GM12878 (cell line): ENCODE data around the gene SPINK14. TPM values are rescaled to one million over a fixed set of nuclear protein-coding genes. Genes with fewer than 3 reads are reported as not detected.

ENCODE experiments used
- ATAC-seq: fragments of 200-7000 bp; cut with Tn5 transposase; 3 replicates; pipeline ENCODE4 v1.9.1; 2020; ENCODE audit warnings: mild to moderate bottlenecking, moderate library complexity
- BruUV-seq: library from RNA; stranded (reverse); fragments of 400-500 nt; replicated peaks from 2 replicates; lab custom pipeline; 2021; lab: Mats Ljungman, UMichigan
- CTCF ChIA-PET: fragments of 300-600 bp; sonication (Branson Sonifier 250); formaldehyde crosslinking; extraction: SDS; loops from one replicate; lab custom pipeline; 2021; ENCODE audit warnings: inconsistent platforms; lab: Yijun Ruan, JAX
- POLR2A ChIA-PET: fragments of 350-600 bp; formaldehyde crosslinking; extraction: SDS; loops from one replicate; lab custom pipeline; 2021; ENCODE audit warnings: inconsistent platforms; lab: Charles Lee
- RAD21 ChIA-PET: fragments of 300-600 bp; sonication (Branson Sonifier 250); formaldehyde crosslinking; loops from one replicate; lab custom pipeline; 2023; ENCODE audit warnings: antibody characterized with exemption; ENCODE audit not compliant: unreplicated experiment; lab: Charles Lee
- SMC1A ChIA-PET: fragments of 300-600 bp; sonication (Branson Sonifier 250); formaldehyde crosslinking; loops from one replicate; lab custom pipeline; 2023; ENCODE audit not compliant: unreplicated experiment, uncharacterized antibody; lab: Charles Lee
- DNase-seq: peaks from one replicate; pipeline ENCODE4 v3.0.0-alpha.2; 2011; ENCODE audit warnings: low read depth, low spot score
- FAIRE-seq: peaks from 3 replicates; lab custom pipeline; 2011; peaks lifted over from hg19 to GRCh38; lab: Jason Lieb, UNC
- H2AFZ ChIP-seq: 2 replicates; pipeline ENCODE4 v1.6.0; 2011; ENCODE audit warnings: low read depth, low read length, control low read depth; ENCODE audit not compliant: control insufficient read depth
- H3K27ac ChIP-seq: 2 replicates; pipeline ENCODE4 v1.5.1; 2011; ENCODE audit warnings: control low read depth; ENCODE audit not compliant: control insufficient read depth, insufficient read depth
- H3K27me3 ChIP-seq, 2 experiments: replicated peaks in 1 of 2; 2 replicates each; pipeline versions ENCODE4 v1.6.0 to v1.6.1; 2011; ENCODE audit warnings: low read length in 1 of 2; ENCODE audit not compliant: control insufficient read depth in 2 of 2, insufficient read depth in 2 of 2
- H3K36me3 ChIP-seq, 2 experiments: 2 replicates each; pipeline ENCODE4 v1.5.1; 2011; ENCODE audit warnings: low read length in 1 of 2; ENCODE audit not compliant: control insufficient read depth in 2 of 2, insufficient read depth in 2 of 2
- H3K4me1 ChIP-seq: 2 replicates; pipeline ENCODE4 v1.6.1; 2011; ENCODE audit warnings: mild to moderate bottlenecking, low read length, moderate library complexity, mixed read lengths; ENCODE audit not compliant: control insufficient read depth, insufficient read depth
- H3K4me2 ChIP-seq: 2 replicates; pipeline ENCODE4 v1.6.0; 2011; ENCODE audit warnings: control low read depth; ENCODE audit not compliant: control insufficient read depth, insufficient read depth
- H3K4me3 ChIP-seq: fragments of 200-600 bp; sonication (generic); 2 replicates; pipeline ENCODE4 v1.5.1; 2016
- H3K79me2 ChIP-seq: 2 replicates; pipeline ENCODE4 v1.6.0; 2011; ENCODE audit warnings: low read length; ENCODE audit not compliant: control insufficient read depth, insufficient read depth
- H3K9ac ChIP-seq: 2 replicates; pipeline ENCODE4 v1.8.0; 2011; ENCODE audit warnings: low read length, control low read depth, mixed read lengths; ENCODE audit not compliant: control insufficient read depth, insufficient read depth
- H3K9me3 ChIP-seq: replicated peaks from 3 replicates; pipeline ENCODE4 v1.5.1; 2011; ENCODE audit warnings: mild to moderate bottlenecking, low read length; ENCODE audit not compliant: control insufficient read depth, insufficient read depth
- H4K20me1 ChIP-seq: 2 replicates; pipeline ENCODE4 v1.6.0; 2011; ENCODE audit not compliant: control insufficient read depth, insufficient read depth
- EED ChIP-seq: sonication (generic); IDR thresholded peaks from 2 replicates; pipeline ENCODE4 v1.6.1; 2016; ENCODE audit warnings: antibody characterized with exemption, low read depth
- HDAC6 ChIP-seq: fragments of 200-600 bp; sonication (generic); IDR thresholded peaks from one replicate; pipeline ENCODE4 v1.8.0; 2017; ENCODE audit warnings: antibody characterized with exemption; ENCODE audit not compliant: unreplicated experiment
- MEF2A ChIP-seq: IDR thresholded peaks from 2 replicates; pipeline ENCODE4 v1.6.1; 2011; ENCODE audit warnings: low read depth, mild to moderate bottlenecking, low read length, moderate library complexity; ENCODE audit not compliant: insufficient read depth
- NFYA ChIP-seq: IDR thresholded peaks from 2 replicates; pipeline ENCODE4 v1.6.1; 2011; ENCODE audit warnings: low read depth, mild to moderate bottlenecking, low read length, improper control_type of control experiment, borderline replicate concordance
- PML ChIP-seq: IDR thresholded peaks from 2 replicates; pipeline ENCODE4 v1.6.1; 2012; ENCODE audit warnings: low read length, inconsistent platforms
- POLR2AphosphoS2 ChIP-seq: IDR thresholded peaks from 2 replicates; pipeline ENCODE4 v1.6.1; 2011; ENCODE audit warnings: low read depth, mild to moderate bottlenecking, low read length, improper control_type of control experiment, moderate library complexity
- RELA ChIP-seq: fragments of 450-650 bp; IDR thresholded peaks from 2 replicates; pipeline ENCODE4 v1.8.0; 2014; ENCODE audit warnings: borderline replicate concordance; ENCODE audit not compliant: partially characterized antibody
- SMARCA5 ChIP-seq: fragments of 450-650 bp; IDR thresholded peaks from 2 replicates; pipeline ENCODE4 v1.6.1; 2017; ENCODE audit warnings: mild to moderate bottlenecking
- SREBF1 ChIP-seq: IDR thresholded peaks from 2 replicates; pipeline ENCODE4 v1.6.1; 2012; ENCODE audit warnings: mild to moderate bottlenecking, low read length
- TCF7 ChIP-seq: IDR thresholded peaks from 2 replicates; pipeline ENCODE4 v1.6.1; 2014; ENCODE audit warnings: antibody characterized with exemption, borderline replicate concordance
- ZNF274 ChIP-seq: IDR thresholded peaks from one replicate; pipeline ENCODE4 v1.8.0; 2011; ENCODE audit not compliant: insufficient read length, insufficient read depth
- ZSCAN29 ChIP-seq: fragments of 450-650 bp; IDR thresholded peaks from 2 replicates; pipeline ENCODE4 v1.6.1; 2017; ENCODE audit warnings: mild to moderate bottlenecking, moderate library complexity
- WGBS: methylation state at CpG from one replicate; pipeline ENCODE4 v1.1.6; 2016; ENCODE audit warnings: low lambda C conversion rate; ENCODE audit not compliant: insufficient replicate concordance, insufficient coverage; ENCODE audit errors: missing lambda C conversion rate; 5-methylcytosine and 5-hydroxymethylcytosine counted together
- in situ Hi-C: fragments of 300-500 bp; cut with MboI; formaldehyde crosslinking; loops from 9 replicates; pipeline ENCODE4 v1.14.3; 2018; ENCODE audit warnings: mixed read lengths
- intact Hi-C: fragments of 100-400 bp; cut with micrococcal nuclease; formaldehyde crosslinking; loops from one replicate; pipeline ENCODE4 v1.14.2; 2022; ENCODE audit not compliant: unreplicated experiment
- polyA plus RNA-seq, 11 experiments: library from polyadenylated mRNA; depleted of rRNA in 4 of 11; unstranded in 6 of 11; stranded (reverse) in 5 of 11; fragments of >200 nt; fragmentation: Nextera tagmentation in 4 of 11; fragmentation: Illumina TruSeq in 1 of 11; extraction: Ambion mirVana in 4 of 11; extraction: Trizol in 1 of 11; gene quantifications; 1 replicate in 1 of 11; 2 replicates in 10 of 11; pipeline versions ENCODE4 v1.2.1 to v1.2.3, GENCODE V29; 2011 to 2016; ENCODE audit warnings: inconsistent platforms in 2 of 11, missing spikeins in 2 of 11, low read depth in 1 of 11
- total RNA-seq, 4 experiments: library from RNA; depleted of rRNA in 3 of 4; stranded (reverse); fragments of >200 nt in 3 of 4; fragmentation: Illumina TruSeq in 1 of 4; extraction: Trizol in 1 of 4; gene quantifications; 2 replicates each; pipeline versions ENCODE4 v1.2.1 to v1.2.3, GENCODE V29; 2013 to 2021
- TF ChIP-seq, protein P1 (sequence below): fragments of 450-650 bp; IDR thresholded peaks from 2 replicates; pipeline ENCODE4 v1.6.1; 2017; ENCODE audit warnings: borderline replicate concordance
- TF ChIP-seq, protein P2 (sequence below): fragments of 150-350 bp; IDR thresholded peaks from 2 replicates; pipeline ENCODE4 v1.6.1; 2016; ENCODE audit warnings: low read depth, low read length
- TF ChIP-seq, protein P3 (sequence below): fragments of 450-650 bp; IDR thresholded peaks from 2 replicates; pipeline ENCODE4 v1.6.1; 2017; ENCODE audit warnings: mild to moderate bottlenecking, moderate library complexity

The SPINK14 gene
- total and polyA plus RNA-seq, 10 of the 15 experiments (the other 5 are each of a cell fraction or from before 2014, with no cell fraction given) = not detected

DNA sequence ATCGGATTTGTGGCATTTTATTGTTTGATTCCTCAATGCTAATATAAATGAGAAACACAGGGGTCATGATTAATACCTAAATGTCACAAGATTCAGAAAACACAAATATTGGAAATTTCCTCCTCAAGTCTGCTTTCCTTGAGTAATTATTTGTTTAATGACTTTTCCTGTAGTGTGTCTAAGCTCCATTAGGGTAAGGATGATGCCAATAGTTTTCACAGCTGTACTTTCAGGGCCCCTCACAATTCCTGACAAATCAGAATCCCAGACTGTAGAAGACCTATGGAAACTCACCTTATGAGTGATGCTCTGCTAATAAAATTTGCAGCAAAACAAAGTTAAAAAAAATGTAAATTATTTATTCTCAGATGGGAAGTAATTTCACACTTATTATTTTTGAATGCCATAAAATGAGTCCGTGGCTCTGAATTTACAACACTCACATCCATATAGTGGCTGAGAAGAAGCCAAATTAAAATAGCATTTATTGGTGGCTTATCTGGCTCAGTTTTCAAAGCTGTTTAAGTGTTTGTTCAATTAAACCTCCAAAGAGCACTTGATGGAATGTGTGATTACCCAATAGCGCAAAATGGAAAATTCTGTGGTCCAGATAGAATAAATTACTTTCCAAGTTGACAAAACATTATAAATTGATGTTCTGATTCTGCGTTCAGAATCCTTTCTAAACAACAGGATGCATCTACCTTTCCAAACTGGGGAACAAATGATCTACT lies 1.6 kb upstream of the SPINK14 start:
- Histone ChIP-seq H3K9me3 (no peaks in the 10 kb centered on the region), H3K27me3 (no peaks in the 10 kb centered on the region), H3K4me2 (no peak overlapping the region), H3K4me1 (no peaks in the 10 kb centered on the region), H3K4me3 (no peak overlapping the region), H3K79me2 (no peaks in the 10 kb centered on the region), H3K9ac (no peak overlapping the region), H3K27ac (no peak overlapping the region), H2AFZ (no peak overlapping the region), H3K36me3 (no peaks in the 10 kb centered on the region), H4K20me1 (no peaks in the 10 kb centered on the region)
- ChIA-PET SMC1A (no interaction called here), RAD21 (no interaction called here), CTCF (interaction anchor here (1.8 kb wide), 1 partner anchor 13 kb away, joined by 5 read pairs; no protein-coding TSS in a partner anchor), POLR2A (no interaction called here)
- WGBS = 33% methylated on average over 4 of the region's 4 CpGs
- intact Hi-C loops (no loop called here), in situ Hi-C loops (no loop called here)
- TF ChIP-seq ZSCAN29 (no peak), RELA (no peak), POLR2AphosphoS2 (no peak), PML (no peak), NFYA (no peak), HDAC6 (no peak), EED (no peak), TCF7 (no peak), ZNF274 (no peak), SREBF1 (no peak), SMARCA5 (no peak), MEF2A (no peak)
- TF ChIP-seq, protein P1, sequence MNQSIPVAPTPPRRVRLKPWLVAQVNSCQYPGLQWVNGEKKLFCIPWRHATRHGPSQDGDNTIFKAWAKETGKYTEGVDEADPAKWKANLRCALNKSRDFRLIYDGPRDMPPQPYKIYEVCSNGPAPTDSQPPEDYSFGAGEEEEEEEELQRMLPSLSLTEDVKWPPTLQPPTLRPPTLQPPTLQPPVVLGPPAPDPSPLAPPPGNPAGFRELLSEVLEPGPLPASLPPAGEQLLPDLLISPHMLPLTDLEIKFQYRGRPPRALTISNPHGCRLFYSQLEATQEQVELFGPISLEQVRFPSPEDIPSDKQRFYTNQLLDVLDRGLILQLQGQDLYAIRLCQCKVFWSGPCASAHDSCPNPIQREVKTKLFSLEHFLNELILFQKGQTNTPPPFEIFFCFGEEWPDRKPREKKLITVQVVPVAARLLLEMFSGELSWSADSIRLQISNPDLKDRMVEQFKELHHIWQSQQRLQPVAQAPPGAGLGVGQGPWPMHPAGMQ = no peak
- TF ChIP-seq, protein P2, sequence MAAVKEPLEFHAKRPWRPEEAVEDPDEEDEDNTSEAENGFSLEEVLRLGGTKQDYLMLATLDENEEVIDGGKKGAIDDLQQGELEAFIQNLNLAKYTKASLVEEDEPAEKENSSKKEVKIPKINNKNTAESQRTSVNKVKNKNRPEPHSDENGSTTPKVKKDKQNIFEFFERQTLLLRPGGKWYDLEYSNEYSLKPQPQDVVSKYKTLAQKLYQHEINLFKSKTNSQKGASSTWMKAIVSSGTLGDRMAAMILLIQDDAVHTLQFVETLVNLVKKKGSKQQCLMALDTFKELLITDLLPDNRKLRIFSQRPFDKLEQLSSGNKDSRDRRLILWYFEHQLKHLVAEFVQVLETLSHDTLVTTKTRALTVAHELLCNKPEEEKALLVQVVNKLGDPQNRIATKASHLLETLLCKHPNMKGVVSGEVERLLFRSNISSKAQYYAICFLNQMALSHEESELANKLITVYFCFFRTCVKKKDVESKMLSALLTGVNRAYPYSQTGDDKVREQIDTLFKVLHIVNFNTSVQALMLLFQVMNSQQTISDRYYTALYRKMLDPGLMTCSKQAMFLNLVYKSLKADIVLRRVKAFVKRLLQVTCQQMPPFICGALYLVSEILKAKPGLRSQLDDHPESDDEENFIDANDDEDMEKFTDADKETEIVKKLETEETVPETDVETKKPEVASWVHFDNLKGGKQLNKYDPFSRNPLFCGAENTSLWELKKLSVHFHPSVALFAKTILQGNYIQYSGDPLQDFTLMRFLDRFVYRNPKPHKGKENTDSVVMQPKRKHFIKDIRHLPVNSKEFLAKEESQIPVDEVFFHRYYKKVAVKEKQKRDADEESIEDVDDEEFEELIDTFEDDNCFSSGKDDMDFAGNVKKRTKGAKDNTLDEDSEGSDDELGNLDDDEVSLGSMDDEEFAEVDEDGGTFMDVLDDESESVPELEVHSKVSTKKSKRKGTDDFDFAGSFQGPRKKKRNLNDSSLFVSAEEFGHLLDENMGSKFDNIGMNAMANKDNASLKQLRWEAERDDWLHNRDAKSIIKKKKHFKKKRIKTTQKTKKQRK = no peak
- TF ChIP-seq, protein P3, sequence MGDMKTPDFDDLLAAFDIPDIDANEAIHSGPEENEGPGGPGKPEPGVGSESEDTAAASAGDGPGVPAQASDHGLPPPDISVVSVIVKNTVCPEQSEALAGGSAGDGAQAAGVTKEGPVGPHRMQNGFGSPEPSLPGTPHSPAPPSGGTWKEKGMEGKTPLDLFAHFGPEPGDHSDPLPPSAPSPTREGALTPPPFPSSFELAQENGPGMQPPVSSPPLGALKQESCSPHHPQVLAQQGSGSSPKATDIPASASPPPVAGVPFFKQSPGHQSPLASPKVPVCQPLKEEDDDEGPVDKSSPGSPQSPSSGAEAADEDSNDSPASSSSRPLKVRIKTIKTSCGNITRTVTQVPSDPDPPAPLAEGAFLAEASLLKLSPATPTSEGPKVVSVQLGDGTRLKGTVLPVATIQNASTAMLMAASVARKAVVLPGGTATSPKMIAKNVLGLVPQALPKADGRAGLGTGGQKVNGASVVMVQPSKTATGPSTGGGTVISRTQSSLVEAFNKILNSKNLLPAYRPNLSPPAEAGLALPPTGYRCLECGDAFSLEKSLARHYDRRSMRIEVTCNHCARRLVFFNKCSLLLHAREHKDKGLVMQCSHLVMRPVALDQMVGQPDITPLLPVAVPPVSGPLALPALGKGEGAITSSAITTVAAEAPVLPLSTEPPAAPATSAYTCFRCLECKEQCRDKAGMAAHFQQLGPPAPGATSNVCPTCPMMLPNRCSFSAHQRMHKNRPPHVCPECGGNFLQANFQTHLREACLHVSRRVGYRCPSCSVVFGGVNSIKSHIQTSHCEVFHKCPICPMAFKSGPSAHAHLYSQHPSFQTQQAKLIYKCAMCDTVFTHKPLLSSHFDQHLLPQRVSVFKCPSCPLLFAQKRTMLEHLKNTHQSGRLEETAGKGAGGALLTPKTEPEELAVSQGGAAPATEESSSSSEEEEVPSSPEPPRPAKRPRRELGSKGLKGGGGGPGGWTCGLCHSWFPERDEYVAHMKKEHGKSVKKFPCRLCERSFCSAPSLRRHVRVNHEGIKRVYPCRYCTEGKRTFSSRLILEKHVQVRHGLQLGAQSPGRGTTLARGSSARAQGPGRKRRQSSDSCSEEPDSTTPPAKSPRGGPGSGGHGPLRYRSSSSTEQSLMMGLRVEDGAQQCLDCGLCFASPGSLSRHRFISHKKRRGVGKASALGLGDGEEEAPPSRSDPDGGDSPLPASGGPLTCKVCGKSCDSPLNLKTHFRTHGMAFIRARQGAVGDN = no peak
- ATAC-seq = no peak
- FAIRE-seq = no peak
- DNase-seq = no peak
- no TSS peak for BruUV-seq
